ENCODE measurements around the gene OBSL1. TPM values are rescaled to one million over a fixed set of nuclear protein-coding genes. Genes with fewer than 3 reads are reported as not detected.

Gene OBSL1
- total RNA-seq, 1 experiment from 2014 or later: 76.5 TPM

DNA sequence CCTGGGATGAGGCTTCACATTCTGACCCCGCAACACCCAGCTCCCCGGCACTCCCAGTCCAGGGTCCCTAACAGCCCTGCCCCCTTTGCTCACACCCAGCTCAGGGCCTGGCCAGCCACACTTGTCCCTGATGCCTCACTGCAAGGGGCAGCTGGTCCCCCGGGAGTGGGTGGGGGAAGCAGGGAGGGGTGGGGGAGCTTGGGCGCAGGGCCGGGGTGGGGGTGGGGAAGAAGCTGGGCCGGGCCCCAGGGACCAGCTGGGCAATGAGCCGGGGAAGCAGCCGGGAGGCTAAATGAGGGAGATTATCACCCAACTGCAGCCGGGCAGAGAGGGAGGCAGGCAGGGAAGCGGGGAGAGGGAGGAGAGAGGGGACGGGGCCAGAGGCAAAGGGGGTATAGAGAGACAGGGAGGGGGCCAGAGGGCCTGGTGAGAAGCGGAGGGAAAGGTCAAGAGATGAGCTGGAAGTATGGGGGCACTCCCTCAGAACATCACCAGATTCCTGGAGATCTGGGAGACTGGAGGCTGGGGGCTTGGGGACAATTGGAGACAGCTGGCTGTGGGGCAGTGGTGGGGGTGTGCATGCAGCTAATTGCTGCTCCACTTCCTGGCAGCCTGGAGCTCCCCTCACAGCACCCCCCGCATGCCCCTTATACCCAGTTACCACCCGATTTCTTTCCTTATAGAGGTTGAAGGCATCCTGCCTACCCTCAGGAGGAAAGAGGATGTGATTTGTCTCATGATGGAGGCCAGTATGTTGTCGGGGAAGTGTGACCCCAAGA, 59.6 kb downstream of the OBSL1 start:
- TF ChIP-seq, protein P1, sequence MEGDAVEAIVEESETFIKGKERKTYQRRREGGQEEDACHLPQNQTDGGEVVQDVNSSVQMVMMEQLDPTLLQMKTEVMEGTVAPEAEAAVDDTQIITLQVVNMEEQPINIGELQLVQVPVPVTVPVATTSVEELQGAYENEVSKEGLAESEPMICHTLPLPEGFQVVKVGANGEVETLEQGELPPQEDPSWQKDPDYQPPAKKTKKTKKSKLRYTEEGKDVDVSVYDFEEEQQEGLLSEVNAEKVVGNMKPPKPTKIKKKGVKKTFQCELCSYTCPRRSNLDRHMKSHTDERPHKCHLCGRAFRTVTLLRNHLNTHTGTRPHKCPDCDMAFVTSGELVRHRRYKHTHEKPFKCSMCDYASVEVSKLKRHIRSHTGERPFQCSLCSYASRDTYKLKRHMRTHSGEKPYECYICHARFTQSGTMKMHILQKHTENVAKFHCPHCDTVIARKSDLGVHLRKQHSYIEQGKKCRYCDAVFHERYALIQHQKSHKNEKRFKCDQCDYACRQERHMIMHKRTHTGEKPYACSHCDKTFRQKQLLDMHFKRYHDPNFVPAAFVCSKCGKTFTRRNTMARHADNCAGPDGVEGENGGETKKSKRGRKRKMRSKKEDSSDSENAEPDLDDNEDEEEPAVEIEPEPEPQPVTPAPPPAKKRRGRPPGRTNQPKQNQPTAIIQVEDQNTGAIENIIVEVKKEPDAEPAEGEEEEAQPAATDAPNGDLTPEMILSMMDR (IDR thresholded peaks at IDR 0.05; ENCODE audit: unreplicated experiment): no peak
- H3K4me3 Mint-ChIP-seq (ENCODE audit: low read depth, unreplicated experiment): no peak overlapping the region

DNA sequence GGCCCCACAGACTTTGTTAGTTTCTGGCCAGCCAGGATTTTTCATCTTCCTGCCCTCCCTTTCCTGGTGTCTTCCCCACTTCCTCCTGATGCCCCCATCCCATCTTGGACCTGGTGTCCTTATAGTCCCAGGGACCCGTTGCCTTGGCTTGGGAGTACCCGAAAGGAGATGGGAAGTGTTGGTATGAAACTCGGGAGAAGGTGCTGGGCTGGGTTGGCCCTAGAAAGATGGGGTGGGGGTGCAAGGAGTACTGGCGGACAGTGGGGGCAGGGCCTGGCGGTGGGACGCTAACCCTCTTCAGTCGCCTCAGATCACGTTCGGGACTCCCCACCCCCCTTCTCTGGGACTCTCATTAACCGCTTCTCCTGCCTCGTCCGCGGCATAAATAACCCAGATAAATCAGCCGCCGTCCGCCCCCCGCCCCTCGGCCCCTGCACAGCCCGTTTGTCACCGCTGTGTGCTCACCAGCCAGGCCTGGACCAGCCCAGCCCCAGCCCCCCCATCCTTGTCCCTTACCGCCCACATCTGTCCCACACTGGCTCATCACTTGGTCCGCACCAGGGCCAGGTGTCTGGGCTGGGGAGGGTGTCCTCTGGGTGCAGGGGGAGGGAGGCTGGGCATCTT, 60.7 kb downstream of the OBSL1 start:
- intact Hi-C loops (cut with micrococcal nuclease; ENCODE audit: unreplicated experiment): no loop called here
- Mint-ChIP-seq H3K27ac (ENCODE audit: unreplicated experiment) (peak overlapping the region; percentile 72), H3K4me1 (ENCODE audit: low read depth, unreplicated experiment) (peaks cover 29% of the 10 kb centered on the region), H3K27me3 (ENCODE audit: unreplicated experiment) (peaks cover 66% of the 10 kb centered on the region), H3K4me3 (ENCODE audit: low read depth, unreplicated experiment) (peak overlapping the region; percentile 79), H3K9me3 (ENCODE audit: low read depth, unreplicated experiment) (no peaks in the 10 kb centered on the region), H3K36me3 (ENCODE audit: insufficient read depth, unreplicated experiment) (peaks cover 38% of the 10 kb centered on the region)
- no peak for DNase-seq
- BruUV-seq (replicated peaks): no TSS peak
- TF ChIP-seq, protein P1 (IDR thresholded peaks at IDR 0.05; ENCODE audit: unreplicated experiment): no peak
- CTCF ChIA-PET: interaction anchor here (0.8 to 3.9 kb wide), 17 partner anchors 11 to 80 kb away, joined by 3 to 35 read pairs (median 5); partner anchors contain the start of genes CHPF, GMPPA and TMEM198

More for the DNA sequence above, 59.6 kb downstream of the OBSL1 start:
- BruUV-seq (replicated peaks): no TSS peak
- Mint-ChIP-seq H3K36me3 (ENCODE audit: insufficient read depth, unreplicated experiment) (peaks cover 38% of the 10 kb centered on the region), H3K4me1 (ENCODE audit: low read depth, unreplicated experiment) (peaks cover 29% of the 10 kb centered on the region), H3K27me3 (ENCODE audit: unreplicated experiment) (peaks cover 77% of the 10 kb centered on the region), H3K9me3 (ENCODE audit: low read depth, unreplicated experiment) (no peaks in the 10 kb centered on the region), H3K27ac (ENCODE audit: unreplicated experiment) (no peak overlapping the region)
- intact Hi-C loops (cut with micrococcal nuclease; ENCODE audit: unreplicated experiment): no loop called here
- no peak for DNase-seq
- CTCF ChIA-PET: interaction anchor here (0.6 to 1.5 kb wide), 9 partner anchors 9 to 177 kb away, joined by 3 to 7 read pairs (median 4); partner anchors contain the start of genes CHPF, GMPPA and TMEM198

DNA sequence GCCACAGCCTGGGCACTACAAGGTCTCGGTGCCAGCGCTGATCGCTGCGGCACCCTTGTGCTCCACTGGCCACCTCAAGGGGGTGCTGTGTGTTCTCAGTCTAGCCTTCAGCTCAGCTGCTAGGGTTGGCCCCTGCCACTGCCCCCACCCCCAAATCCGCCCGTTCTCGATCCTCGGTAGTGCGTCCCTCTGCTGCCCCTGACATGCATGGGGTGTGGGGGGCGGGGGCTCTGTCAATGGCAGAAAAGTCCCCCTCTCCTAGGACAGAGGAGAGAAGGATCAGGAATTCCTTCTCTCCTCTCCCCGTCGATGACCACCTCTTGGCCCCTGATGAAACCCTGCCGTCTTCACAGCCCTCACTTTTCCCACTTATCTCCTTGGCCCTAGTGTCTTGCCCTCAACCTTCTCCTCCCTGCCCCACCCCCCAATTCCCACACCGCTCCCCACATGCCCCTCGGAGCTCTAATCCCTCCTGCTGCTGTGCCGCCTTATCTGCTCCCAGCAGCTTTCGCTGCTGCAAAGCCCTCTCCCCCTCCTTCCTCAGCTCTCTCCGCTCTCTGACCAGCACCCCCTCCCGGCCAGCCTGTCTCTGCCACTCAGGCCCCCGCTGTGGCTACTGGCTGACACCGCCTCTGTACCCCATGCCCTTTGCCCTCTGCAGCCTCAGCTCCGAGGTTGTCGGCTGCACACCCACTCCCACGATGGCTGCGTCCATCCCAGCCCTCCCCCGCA, 61.4 kb downstream of the OBSL1 start:
- Mint-ChIP-seq H3K4me3 (ENCODE audit: low read depth, unreplicated experiment) (peak overlapping the region; percentile 79), H3K4me1 (ENCODE audit: low read depth, unreplicated experiment) (peaks cover 29% of the 10 kb centered on the region), H3K36me3 (ENCODE audit: insufficient read depth, unreplicated experiment) (peaks cover 38% of the 10 kb centered on the region), H3K9me3 (ENCODE audit: low read depth, unreplicated experiment) (no peaks in the 10 kb centered on the region), H3K27ac (ENCODE audit: unreplicated experiment) (peak overlapping the region; percentile 72), H3K27me3 (ENCODE audit: unreplicated experiment) (peaks cover 59% of the 10 kb centered on the region)
- peak; percentile 79 for DNase-seq
- TF ChIP-seq, protein P1 (IDR thresholded peaks at IDR 0.05; ENCODE audit: unreplicated experiment): peak; percentile 72
- CTCF ChIA-PET: interaction anchor here (0.6 to 3.9 kb wide), 15 partner anchors 10 to 122 kb away, joined by 3 to 35 read pairs (median 5); partner anchors contain the start of genes DNPEP and GMPPA
- intact Hi-C loops (cut with micrococcal nuclease; ENCODE audit: unreplicated experiment): no loop called here
- BruUV-seq (replicated peaks): TSS peak; percentile 46

Measured in Calu3 (cell line).